CD1c-positive myeloid dendritic cell (primary cell): ENCODE results near the gene KIR2DL3.

Experiments
- DNase-seq: peaks from one replicate; pipeline ENCODE4 v3.0.0-alpha.2; 2016; ENCODE audit errors: extremely low spot score

Gene KIR2DL3

GRCh38 chr19:54791476-54791875 lies 53.2 kb downstream of the KIR2DL3 start:
- DNase-seq, result no peak

- DNase-seq, result peak; percentile 37
Measured at GRCh38 chr19:54792814-54793213, 54.5 kb downstream of the KIR2DL3 start.

GRCh38 chr19:54795758-54796157 lies 57.4 kb downstream of the KIR2DL3 start:
- DNase-seq, result peak; percentile 51
